Tibial nerve (tissue), 4 donors: ENCODE results near the gene GBP2. TPM values are rescaled to one million over a fixed set of nuclear protein-coding genes. Genes with fewer than 3 reads are reported as not detected.

Experiments used
- DNase-seq, 2 donors: peaks; one replicate each; pipeline ENCODE4 v3.0.0-alpha.2; 2019; ENCODE audit warnings: low spot score in 2 of 2
- H3K27ac ChIP-seq, 4 donors: fragments of 200-600 bp; sonication (generic) in 3 of 4; one replicate each; pipeline ENCODE4 v1.5.1; 2017 to 2019; ENCODE audit warnings: mild to moderate bottlenecking in 1 of 4
- H3K27me3 ChIP-seq, 2 donors: fragments of 200-600 bp; sonication (generic) in 1 of 2; one replicate each; pipeline versions ENCODE4 v1.5.1 to v1.6.0; 2017 to 2019
- H3K36me3 ChIP-seq, 3 donors: fragments of 200-600 bp; sonication (generic); one replicate each; pipeline ENCODE4 v1.5.1; 2018 to 2019
- H3K4me1 ChIP-seq, 4 donors: fragments of 200-600 bp; sonication (generic) in 3 of 4; one replicate each; pipeline ENCODE4 v1.5.1; 2017 to 2019
- H3K4me3 ChIP-seq, 4 donors: fragments of 200-600 bp; sonication (generic) in 3 of 4; one replicate each; pipeline ENCODE4 v1.5.1; 2017 to 2019; ENCODE audit warnings: mild to moderate bottlenecking in 1 of 4, moderate library complexity in 1 of 4
- H3K9me3 ChIP-seq, 4 donors: fragments of 200-600 bp; sonication (generic) in 3 of 4; one replicate each; pipeline ENCODE4 v1.5.1; 2017 to 2019
- EP300 ChIP-seq, 2 donors: sonication (generic); formaldehyde crosslinking; IDR thresholded peaks; one replicate each; pipeline ENCODE4 v1.6.1; 2017; ENCODE audit warnings: antibody characterized with exemption in 2 of 2, mild to moderate bottlenecking in 1 of 2
- POLR2A ChIP-seq, 2 donors: fragments of 450-650 bp; IDR thresholded peaks; one replicate each; pipeline ENCODE4 v1.6.1; 2017; ENCODE audit warnings: antibody characterized with exemption in 2 of 2, mild to moderate bottlenecking in 2 of 2, moderate library complexity in 2 of 2
- WGBS, 2 donors: methylation state at CpG; one replicate each; pipeline ENCODE4 v1.1.5; 2018; 5-methylcytosine and 5-hydroxymethylcytosine counted together
- total RNA-seq, 4 donors: library from RNA; depleted of rRNA; stranded (reverse); fragments of >200 nt; gene quantifications; one replicate each; pipeline ENCODE4 v1.1.0, GENCODE V29; 2016
- TF ChIP-seq, protein P1 (sequence below), 5 experiments: fragments of 200-600 bp in 3 of 5; fragments of 450-650 bp in 2 of 5; sonication (generic) in 3 of 5; IDR thresholded peaks; one replicate each; pipeline ENCODE4 v1.5.1; 2016 to 2019; ENCODE audit warnings: antibody characterized with exemption in 5 of 5, mild to moderate bottlenecking in 3 of 5, moderate library complexity in 2 of 5

GBP2 gene
- total RNA-seq, 4 donors from 2014 or later, result 46.7 to 71.0 (median 55.5) TPM

DNA sequence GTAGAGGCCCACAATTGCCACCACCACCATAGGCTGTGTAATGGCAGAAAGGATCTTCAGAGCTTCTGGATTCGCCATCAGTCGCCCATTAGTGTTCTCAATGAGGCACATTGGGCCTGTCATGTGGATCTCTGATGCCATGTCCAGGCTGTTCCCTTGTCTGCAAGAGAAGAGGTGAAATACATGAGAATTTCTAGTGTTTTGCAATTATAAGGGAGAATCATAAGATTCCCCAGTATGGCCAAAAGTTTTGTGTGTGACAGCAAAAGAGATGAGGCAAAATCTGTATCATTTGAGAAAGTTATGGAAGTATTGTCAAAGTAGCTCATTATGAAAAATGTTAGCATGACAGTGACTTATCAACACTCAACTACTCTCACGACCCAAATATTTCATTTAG lies 62.8 kb downstream of the GBP2 start:
- H3K27ac ChIP-seq, result peak overlapping the region; percentile 4 to 95 (median 92)
- H3K4me1 ChIP-seq, result peaks cover 0 to 51% (median 17%) of the 10 kb centered on the region in 4 donors
- H3K9me3 ChIP-seq, result no peaks in the 10 kb centered on the region
- no peaks in the 10 kb centered on the region for H3K27me3 ChIP-seq
- WGBS, 2 donors, result 78 to 83% methylated on average over 3 of the region's 3 CpGs
- TF ChIP-seq, protein P1, sequence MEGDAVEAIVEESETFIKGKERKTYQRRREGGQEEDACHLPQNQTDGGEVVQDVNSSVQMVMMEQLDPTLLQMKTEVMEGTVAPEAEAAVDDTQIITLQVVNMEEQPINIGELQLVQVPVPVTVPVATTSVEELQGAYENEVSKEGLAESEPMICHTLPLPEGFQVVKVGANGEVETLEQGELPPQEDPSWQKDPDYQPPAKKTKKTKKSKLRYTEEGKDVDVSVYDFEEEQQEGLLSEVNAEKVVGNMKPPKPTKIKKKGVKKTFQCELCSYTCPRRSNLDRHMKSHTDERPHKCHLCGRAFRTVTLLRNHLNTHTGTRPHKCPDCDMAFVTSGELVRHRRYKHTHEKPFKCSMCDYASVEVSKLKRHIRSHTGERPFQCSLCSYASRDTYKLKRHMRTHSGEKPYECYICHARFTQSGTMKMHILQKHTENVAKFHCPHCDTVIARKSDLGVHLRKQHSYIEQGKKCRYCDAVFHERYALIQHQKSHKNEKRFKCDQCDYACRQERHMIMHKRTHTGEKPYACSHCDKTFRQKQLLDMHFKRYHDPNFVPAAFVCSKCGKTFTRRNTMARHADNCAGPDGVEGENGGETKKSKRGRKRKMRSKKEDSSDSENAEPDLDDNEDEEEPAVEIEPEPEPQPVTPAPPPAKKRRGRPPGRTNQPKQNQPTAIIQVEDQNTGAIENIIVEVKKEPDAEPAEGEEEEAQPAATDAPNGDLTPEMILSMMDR (IDR thresholded peaks at IDR 0.05), result no peak
- TF ChIP-seq POLR2A (IDR thresholded peaks at IDR 0.05) (no peak), EP300 (IDR thresholded peaks at IDR 0.05) (no peak)
- DNase-seq, result no peak
- H3K4me3 ChIP-seq, result no peak overlapping the region
- H3K36me3 ChIP-seq, result peaks cover 0 to 12% (median 0%) of the 10 kb centered on the region in 3 donors

DNA sequence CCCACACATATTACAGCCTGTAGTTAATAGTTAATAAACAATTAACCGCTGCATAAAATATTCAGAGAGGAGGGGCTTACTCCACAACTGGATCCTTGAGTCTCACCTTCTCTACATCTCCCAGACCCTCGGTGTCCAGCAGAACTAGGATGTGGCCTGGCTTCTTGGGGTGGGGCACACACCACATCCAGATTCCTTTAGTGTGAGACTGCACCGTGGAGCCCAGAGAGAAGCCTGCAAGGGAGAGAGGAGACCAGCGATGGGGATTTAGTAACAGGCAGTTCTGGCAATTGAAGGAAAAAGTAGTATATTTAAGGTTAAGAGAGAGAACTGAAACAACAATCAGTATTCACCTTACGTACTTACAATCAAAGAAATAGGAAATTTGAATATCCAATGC lies 65.8 kb downstream of the GBP2 start:
- no peak for DNase-seq
- 94% methylated on average over 5 of the region's 5 CpGs for WGBS, 2 donors
- Histone ChIP-seq H3K27me3 (no peaks in the 10 kb centered on the region), H3K4me1 (peaks cover 0 to 40% (median 17%) of the 10 kb centered on the region in 4 donors), H3K9me3 (no peaks in the 10 kb centered on the region), H3K4me3 (no peak overlapping the region), H3K27ac (no peak overlapping the region), H3K36me3 (peaks cover 0 to 42% (median 15%) of the 10 kb centered on the region in 3 donors)
- TF ChIP-seq, protein P1 (IDR thresholded peaks at IDR 0.05), result no peak

Other genes with a start within 250 kb of the GBP2 start
- gene GTF2B, start 234.5 kb downstream of the GBP2 start, total RNA-seq, result 10 to 100 TPM; 17.4 to 55.7 (median 23.7) TPM
- gene KYAT3, start 133.5 kb downstream of the GBP2 start, total RNA-seq, result 10 to 100 TPM; 31.0 to 37.8 (median 36.6) TPM
- gene RBMXL1, start 133.5 kb downstream of the GBP2 start, total RNA-seq, result 10 to 100 TPM; 12.4 to 19.9 (median 16.8) TPM
- gene GBP3, start 103.2 kb downstream of the GBP2 start, total RNA-seq, result 10 to 100 TPM in 2 of 4 donors, 1 to 10 TPM in 2; 9.2 to 25.8 (median 11.2) TPM
- 10 to 100 TPM; 21.1 to 51.8 (median 24.2) TPM for gene GBP1, start 60.9 kb downstream of the GBP2 start, total RNA-seq
- gene GBP7, start 49.9 kb upstream of the GBP2 start, total RNA-seq, result not detected
- 10 to 100 TPM in 2 of 4 donors, 1 to 10 TPM in 2; 4.0 to 24.0 (median 11.3) TPM for gene GBP4, start 72.8 kb upstream of the GBP2 start, total RNA-seq
- 1 to 10 TPM in 3 of 4 donors, under 1 TPM in 1; 0.78 to 3.9 (median 2.2) TPM for gene GBP5, start 146.7 kb upstream of the GBP2 start, total RNA-seq
- gene GBP6, start 237.9 kb upstream of the GBP2 start, total RNA-seq, result not detected